ENCODE measurements around the gene OPN1LW. TPM values are rescaled to one million over a fixed set of nuclear protein-coding genes. Genes with fewer than 3 reads are reported as not detected.

Gene OPN1LW
- total and polyA plus RNA-seq, 12 donors = not detected

- no peaks in the 10 kb centered on the region for H3K9me3 ChIP-seq
- peaks cover 0 to 4% (median 0%) of the 10 kb centered on the region in 7 donors for H3K27me3 ChIP-seq
- no peak overlapping the region for H3K27ac ChIP-seq
- H3K36me3 ChIP-seq = no peaks in the 10 kb centered on the region
- WGBS, 2 donors = 91 to 92% methylated on average over 10 of the region's 10 CpGs
- no peaks in the 10 kb centered on the region for H3K4me1 ChIP-seq
- DNase-seq (no peak), ATAC-seq (no peak)
- no peak overlapping the region for H3K4me3 ChIP-seq
- intact Hi-C loops (cut with DNase I) = no loop called here
- TF ChIP-seq, protein P1, sequence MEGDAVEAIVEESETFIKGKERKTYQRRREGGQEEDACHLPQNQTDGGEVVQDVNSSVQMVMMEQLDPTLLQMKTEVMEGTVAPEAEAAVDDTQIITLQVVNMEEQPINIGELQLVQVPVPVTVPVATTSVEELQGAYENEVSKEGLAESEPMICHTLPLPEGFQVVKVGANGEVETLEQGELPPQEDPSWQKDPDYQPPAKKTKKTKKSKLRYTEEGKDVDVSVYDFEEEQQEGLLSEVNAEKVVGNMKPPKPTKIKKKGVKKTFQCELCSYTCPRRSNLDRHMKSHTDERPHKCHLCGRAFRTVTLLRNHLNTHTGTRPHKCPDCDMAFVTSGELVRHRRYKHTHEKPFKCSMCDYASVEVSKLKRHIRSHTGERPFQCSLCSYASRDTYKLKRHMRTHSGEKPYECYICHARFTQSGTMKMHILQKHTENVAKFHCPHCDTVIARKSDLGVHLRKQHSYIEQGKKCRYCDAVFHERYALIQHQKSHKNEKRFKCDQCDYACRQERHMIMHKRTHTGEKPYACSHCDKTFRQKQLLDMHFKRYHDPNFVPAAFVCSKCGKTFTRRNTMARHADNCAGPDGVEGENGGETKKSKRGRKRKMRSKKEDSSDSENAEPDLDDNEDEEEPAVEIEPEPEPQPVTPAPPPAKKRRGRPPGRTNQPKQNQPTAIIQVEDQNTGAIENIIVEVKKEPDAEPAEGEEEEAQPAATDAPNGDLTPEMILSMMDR (IDR thresholded peaks at IDR 0.05) = no peak
Observed at GRCh38 chrX:154115071-154115470, 29.0 kb upstream of the OPN1LW start.

- DNase-seq (no peak), ATAC-seq (no peak)
- no peak overlapping the region for H3K27ac ChIP-seq
- no peaks in the 10 kb centered on the region for H3K9me3 ChIP-seq
- TF ChIP-seq, protein P1 (IDR thresholded peaks at IDR 0.05) = no peak
- 91 to 93% methylated on average over 5 of the region's 5 CpGs for WGBS, 2 donors
- no peak overlapping the region for H3K4me3 ChIP-seq
- peaks cover 0 to 4% (median 0%) of the 10 kb centered on the region in 7 donors for H3K27me3 ChIP-seq
- intact Hi-C loops (cut with DNase I) = no loop called here
- H3K36me3 ChIP-seq = no peaks in the 10 kb centered on the region
- H3K4me1 ChIP-seq = no peaks in the 10 kb centered on the region
Observed at GRCh38 chrX:154115750-154116149, 28.3 kb upstream of the OPN1LW start.

GRCh38 chrX:154116426-154117211 lies 27.4 kb upstream of the OPN1LW start:
- WGBS, 2 donors = 63 to 67% methylated on average over 19 of the region's 19 CpGs
- H3K4me1 ChIP-seq = no peaks in the 10 kb centered on the region
- no peaks in the 10 kb centered on the region for H3K9me3 ChIP-seq
- H3K27ac ChIP-seq = no peak overlapping the region
- H3K36me3 ChIP-seq = no peaks in the 10 kb centered on the region
- TF ChIP-seq, protein P1 (IDR thresholded peaks at IDR 0.05) = no peak
- DNase-seq (no peak), ATAC-seq (no peak)
- H3K27me3 ChIP-seq = peaks cover 0 to 4% (median 0%) of the 10 kb centered on the region in 7 donors
- no peak overlapping the region for H3K4me3 ChIP-seq
- intact Hi-C loops (cut with DNase I) = no loop called here

DNA sequence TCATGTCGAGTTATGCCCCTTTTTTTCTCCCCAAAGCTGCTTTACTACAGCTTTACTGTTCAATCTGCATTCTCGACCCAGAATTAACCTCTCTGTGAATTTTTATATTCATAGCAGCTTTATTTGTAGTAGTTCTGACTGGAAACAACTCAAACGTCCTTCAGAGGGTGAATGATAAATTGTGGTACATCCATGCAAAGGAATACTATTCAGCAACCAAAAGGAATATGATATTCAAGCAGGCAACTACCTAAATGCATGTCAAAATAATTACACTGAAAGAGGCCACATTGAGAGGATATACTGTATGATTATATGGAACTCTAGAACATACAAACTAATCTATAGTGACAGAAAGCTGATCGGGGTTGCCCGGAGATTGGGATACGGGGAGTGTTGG lies 26.5 kb upstream of the OPN1LW start:
- no peaks in the 10 kb centered on the region for H3K9me3 ChIP-seq
- H3K27ac ChIP-seq = no peak overlapping the region
- DNase-seq (no peak), ATAC-seq (no peak)
- H3K4me3 ChIP-seq = no peak overlapping the region
- peaks cover 0 to 4% (median 0%) of the 10 kb centered on the region in 7 donors for H3K27me3 ChIP-seq
- TF ChIP-seq, protein P1 (IDR thresholded peaks at IDR 0.05) = no peak
- peaks cover 0 to under 1% (median 0%) of the 10 kb centered on the region in 9 donors for H3K4me1 ChIP-seq
- H3K36me3 ChIP-seq = no peaks in the 10 kb centered on the region
- intact Hi-C loops (cut with DNase I) = no loop called here
- WGBS, 2 donors = 93 to 95% methylated on average over 6 of the region's 6 CpGs
